ENCODE results near the gene UNC93A. TPM values are rescaled to one million over a fixed set of nuclear protein-coding genes. Genes with fewer than 3 reads are reported as not detected.

Gene UNC93A
- total and polyA plus RNA-seq, 2 donors (not counting 1 experiment from before 2014, with no cell fraction given): not detected

- Mint-ChIP-seq H3K27me3 (peaks cover 27% of the 10 kb centered on the region), H3K4me3 (no peak overlapping the region), H3K27ac (no peak overlapping the region), H3K9me3 (ENCODE audit: insufficient read depth) (no peaks in the 10 kb centered on the region), H3K4me1 (no peaks in the 10 kb centered on the region)
- no peak for DNase-seq
- Histone ChIP-seq H3K27ac (ENCODE audit: low read length in 2 of 2) (no peak overlapping the region), H2AFZ (ENCODE audit: insufficient read depth, low read depth, low read length, poor library complexity, severe bottlenecking) (no peak overlapping the region), H3K4me3 (ENCODE audit: control extremely low read depth in 1 of 5, extremely low read depth in 1 of 5, insufficient read depth in 1 of 5, low read depth in 2 of 5, low read length in 4 of 5) (no peak overlapping the region), H3K27me3 (replicated peaks in 1 of 4; ENCODE audit: control extremely low read depth in 1 of 4, control insufficient read depth in 3 of 4, insufficient read depth in 4 of 4, low read length in 3 of 4) (peaks cover 0 to 13% (median 3%) of the 10 kb centered on the region in 4 experiments), H4K20me1 (ENCODE audit: control insufficient read depth, insufficient read depth, low read length, poor library complexity, severe bottlenecking) (no peaks in the 10 kb centered on the region), H3K9me3 (ENCODE audit: control extremely low read depth in 1 of 3, control insufficient read depth in 2 of 3, insufficient read depth in 1 of 3, low read length in 2 of 3) (no peaks in the 10 kb centered on the region), H3K79me2 (ENCODE audit: control insufficient read depth, insufficient read depth, low read length) (no peaks in the 10 kb centered on the region), H3K4me1 (ENCODE audit: control insufficient read depth in 2 of 2, insufficient read depth in 2 of 2, low read length in 2 of 2) (no peaks in the 10 kb centered on the region), H3K4me2 (replicated peaks; ENCODE audit: low read depth, low read length, poor library complexity, severe bottlenecking) (no peak overlapping the region), H3K36me3 (replicated peaks in 1 of 2; ENCODE audit: control extremely low read depth in 1 of 2, control insufficient read depth in 1 of 2, extremely low read depth in 1 of 2, insufficient read depth in 2 of 2, low read length in 1 of 2) (no peaks in the 10 kb centered on the region), H3K9ac (ENCODE audit: low read length) (no peak overlapping the region)
- no peak for ATAC-seq (ENCODE audit: low read depth)
- 92% methylated on average over 9 of the region's 11 CpGs for WGBS (ENCODE audit: insufficient coverage)
- ChIA-PET POLR2A (no interaction called here), CTCF (no interaction called here)
- TF ChIP-seq CTCF (IDR thresholded peaks at IDR 0.05) (no peak), EZH2 (IDR thresholded peaks at IDR 0.05; ENCODE audit: borderline replicate concordance, insufficient read depth, low read depth, low read length, poor library complexity, severe bottlenecking) (no peak)
- intact Hi-C loops (cut with micrococcal nuclease): no loop called here
Measured at GRCh38 chr6:167272696-167273379, 18.3 kb upstream of the UNC93A start.

- no peaks in the 10 kb centered on the region for H3K79me2 ChIP-seq (ENCODE audit: control insufficient read depth, insufficient read depth, low read length)
- Mint-ChIP-seq H3K9me3 (ENCODE audit: insufficient read depth) (no peaks in the 10 kb centered on the region), H3K27ac (no peak overlapping the region), H3K27me3 (peaks cover 33% of the 10 kb centered on the region), H3K4me3 (no peak overlapping the region), H3K4me1 (no peaks in the 10 kb centered on the region)
- no peak overlapping the region for H3K9ac ChIP-seq (ENCODE audit: low read length)
- ChIA-PET POLR2A (no interaction called here), CTCF (interaction anchor here (1.4 to 1.7 kb wide), 3 partner anchors 13 to 51 kb away, joined by 3 to 5 read pairs (median 4); partner anchors contain the start of gene UNC93A)
- no peaks in the 10 kb centered on the region for H3K4me1 ChIP-seq (ENCODE audit: control insufficient read depth in 2 of 2, insufficient read depth in 2 of 2, low read length in 2 of 2)
- 100% methylated on average over 1 of the region's 6 CpGs for WGBS (ENCODE audit: insufficient coverage)
- H3K4me3 ChIP-seq (ENCODE audit: control extremely low read depth in 1 of 5, extremely low read depth in 1 of 5, insufficient read depth in 1 of 5, low read depth in 2 of 5, low read length in 4 of 5): no peak overlapping the region
- intact Hi-C loops (cut with micrococcal nuclease): no loop called here
- no peaks in the 10 kb centered on the region for H4K20me1 ChIP-seq (ENCODE audit: control insufficient read depth, insufficient read depth, low read length, poor library complexity, severe bottlenecking)
- no peak for TF ChIP-seq EZH2 (IDR thresholded peaks at IDR 0.05; ENCODE audit: borderline replicate concordance, insufficient read depth, low read depth, low read length, poor library complexity, severe bottlenecking)
- no peak for TF ChIP-seq CTCF (IDR thresholded peaks at IDR 0.05)
- no peaks in the 10 kb centered on the region for H3K36me3 ChIP-seq (replicated peaks in 1 of 2; ENCODE audit: control extremely low read depth in 1 of 2, control insufficient read depth in 1 of 2, extremely low read depth in 1 of 2, insufficient read depth in 2 of 2, low read length in 1 of 2)
- H3K4me2 ChIP-seq (replicated peaks; ENCODE audit: low read depth, low read length, poor library complexity, severe bottlenecking): no peak overlapping the region
- H3K27me3 ChIP-seq (replicated peaks in 1 of 4; ENCODE audit: control extremely low read depth in 1 of 4, control insufficient read depth in 3 of 4, insufficient read depth in 4 of 4, low read length in 3 of 4): peaks cover 0 to 13% (median 4%) of the 10 kb centered on the region in 4 experiments
- no peak overlapping the region for H2AFZ ChIP-seq (ENCODE audit: insufficient read depth, low read depth, low read length, poor library complexity, severe bottlenecking)
- ATAC-seq (ENCODE audit: low read depth): no peak
- H3K9me3 ChIP-seq (ENCODE audit: control extremely low read depth in 1 of 3, control insufficient read depth in 2 of 3, insufficient read depth in 1 of 3, low read length in 2 of 3): no peaks in the 10 kb centered on the region
- no peak for DNase-seq
- H3K27ac ChIP-seq (ENCODE audit: low read length in 2 of 2): no peak overlapping the region
Measured at GRCh38 chr6:167274270-167274669, 16.8 kb upstream of the UNC93A start.

Measured in B cell (primary cell).